Fibroblast of villous mesenchyme (primary cell): ENCODE data around the gene NELFE. TPM values are rescaled to one million over a fixed set of nuclear protein-coding genes. Genes with fewer than 3 reads are reported as not detected.
"Not testable (repeated sequence)": the region's sequence is repeated elsewhere in the genome, so short reads cannot be mapped to it uniquely, and the experiment has no call there.

Source experiments
- DNase-seq: peaks from one replicate; pipeline ENCODE4 v3.0.0-alpha.2; 2010; ENCODE audit warnings: low read depth
- H3K4me3 ChIP-seq: 2 replicates; pipeline ENCODE4 v1.5.1; 2011; ENCODE audit warnings: low read depth, mild to moderate bottlenecking, low read length
- CTCF ChIP-seq: IDR thresholded peaks from 2 replicates; pipeline ENCODE4 v1.5.1; 2012; ENCODE audit warnings: low read depth, mild to moderate bottlenecking, low read length; ENCODE audit not compliant: insufficient read depth
- total RNA-seq: library from RNA; depleted of rRNA; stranded (reverse); fragments of >200 nt; gene quantifications from 2 replicates; pipeline ENCODE4 v1.2.3, GENCODE V29; 2012

The NELFE gene
- total RNA-seq, 1 donor = 106 TPM

DNA sequence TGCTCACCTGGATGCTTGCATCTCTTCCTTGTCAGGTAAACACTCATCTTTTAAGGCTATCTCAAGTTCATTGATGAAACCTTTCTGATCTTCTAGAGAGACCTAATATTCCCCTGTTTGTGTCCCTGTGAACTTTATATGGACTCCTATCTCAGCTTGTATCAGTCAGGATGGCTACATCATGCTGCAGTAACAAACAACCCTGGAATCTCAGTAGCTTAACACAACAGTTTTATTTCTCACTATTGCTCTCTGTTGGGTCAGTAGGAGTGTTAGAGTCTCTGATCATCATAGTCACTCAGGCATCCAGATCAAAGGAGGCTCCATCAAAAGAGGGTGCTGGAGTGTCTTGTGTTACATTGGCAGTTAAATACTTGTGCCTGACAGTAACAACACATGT lies 43.4 kb downstream of the NELFE start:
- DNase-seq = no peak
- H3K4me3 ChIP-seq = no peak overlapping the region
- no peak for TF ChIP-seq CTCF

DNA sequence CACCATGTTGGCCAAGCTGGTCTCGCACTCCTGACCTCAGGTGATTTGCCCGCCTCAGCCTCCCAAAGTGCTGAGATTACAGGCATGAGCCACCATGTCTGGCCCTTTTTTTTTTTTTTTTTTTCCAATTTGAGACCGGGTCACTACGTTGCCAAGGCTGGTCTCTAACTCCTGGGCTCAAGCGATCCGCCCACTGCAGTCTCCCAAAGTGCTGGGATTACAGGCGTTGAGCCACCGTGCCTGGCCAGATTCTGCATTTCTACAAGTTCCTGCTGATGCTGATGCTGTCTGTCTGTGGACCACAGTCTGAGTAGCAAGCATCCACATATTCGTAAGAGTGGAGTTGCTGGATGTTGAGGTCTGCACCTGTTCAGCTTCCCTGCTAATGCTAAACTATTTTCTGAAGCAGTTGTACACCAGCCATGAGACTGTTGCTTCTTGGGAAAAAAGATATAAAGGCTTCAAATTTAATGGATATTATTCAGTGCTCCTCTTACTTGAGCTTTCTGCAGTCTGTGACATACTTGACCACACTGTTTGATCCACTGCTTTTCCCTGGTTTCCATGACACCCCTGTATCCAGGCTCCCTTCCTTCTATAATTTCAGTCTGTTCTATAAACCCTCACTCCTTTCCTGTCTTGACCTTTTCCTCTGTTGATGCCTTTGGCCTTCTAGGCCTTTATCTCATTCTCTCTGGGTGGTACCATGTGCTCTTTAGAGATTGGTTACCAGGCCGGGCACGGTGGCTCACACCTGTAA lies 46.8 kb downstream of the NELFE start:
- no peak for TF ChIP-seq CTCF
- DNase-seq = no peak
- H3K4me3 ChIP-seq = no peak overlapping the region

- H3K4me3 ChIP-seq, DNase-seq: not testable (repeated sequence)
Measured at GRCh38 chr6:31909298-31909697, 49.5 kb downstream of the NELFE start.

- no peak for TF ChIP-seq CTCF
- peak; percentile 63 for DNase-seq
- H3K4me3 ChIP-seq = no peak overlapping the region
Measured at GRCh38 chr6:31908791-31909190, 50.0 kb downstream of the NELFE start.

GRCh38 chr6:31908255-31908654 lies 50.5 kb downstream of the NELFE start:
- H3K4me3 ChIP-seq, DNase-seq: not testable (repeated sequence)

DNA sequence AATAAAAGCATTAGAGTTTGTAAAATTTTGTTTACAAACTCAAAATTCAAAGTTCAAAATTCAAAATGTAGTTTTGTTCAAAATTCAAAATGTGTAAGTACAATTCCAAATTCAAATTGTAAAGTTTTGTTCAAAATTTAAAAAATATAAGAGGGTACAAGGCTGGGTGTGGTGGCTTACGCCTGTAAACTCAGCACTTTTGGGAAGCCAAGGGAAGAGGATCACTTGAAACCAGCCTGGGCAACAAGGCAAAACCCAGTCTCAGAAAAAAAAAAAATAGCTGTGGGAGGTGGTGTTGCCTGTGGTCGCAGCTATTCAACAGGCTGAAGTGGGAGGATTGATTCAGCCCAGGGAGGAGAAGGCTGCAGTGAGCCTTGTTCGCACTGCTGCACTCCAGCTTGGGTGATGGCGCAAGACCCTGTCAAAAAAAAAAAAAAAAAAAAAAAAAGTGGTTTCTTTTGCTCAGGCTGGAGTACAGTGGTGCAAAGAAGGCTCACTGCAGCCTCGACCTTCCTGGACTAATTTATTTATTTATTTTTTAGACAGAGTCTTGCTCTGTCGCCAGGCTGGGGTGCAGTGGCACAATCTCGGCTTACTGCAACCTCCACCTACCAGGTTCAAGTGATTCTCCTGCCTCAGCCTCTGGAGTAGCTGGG lies 51.5 kb downstream of the NELFE start:
- peak; percentile 91 for DNase-seq
- no peak overlapping the region for H3K4me3 ChIP-seq
- TF ChIP-seq CTCF = no peak

GRCh38 chr6:31906727-31907126 lies 52.0 kb downstream of the NELFE start:
- not testable (repeated sequence) for DNase-seq, H3K4me3 ChIP-seq

DNA sequence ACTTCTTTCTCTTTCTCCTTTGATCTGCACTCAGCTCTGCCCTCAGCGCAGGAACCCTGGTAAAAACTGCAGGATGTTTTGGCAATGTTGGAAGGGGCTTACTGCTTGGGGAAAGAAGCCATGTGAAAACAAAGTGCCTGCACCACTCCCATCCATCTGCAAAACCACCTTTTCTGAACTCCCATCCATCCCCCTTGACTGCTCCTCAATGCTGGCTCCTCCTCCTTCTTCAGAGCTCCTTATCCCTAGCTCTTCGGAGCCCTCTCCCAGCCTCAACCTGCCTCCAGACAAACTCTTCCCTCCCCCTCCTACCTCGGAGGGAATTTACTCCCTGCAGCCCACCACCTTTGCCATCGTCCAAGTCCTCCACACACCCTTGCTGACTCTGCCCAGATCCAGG lies 52.6 kb downstream of the NELFE start:
- no peak for DNase-seq
- no peak overlapping the region for H3K4me3 ChIP-seq
- TF ChIP-seq CTCF = no peak
